ENCODE results near the gene NAA20.

NAA20 gene

DNA sequence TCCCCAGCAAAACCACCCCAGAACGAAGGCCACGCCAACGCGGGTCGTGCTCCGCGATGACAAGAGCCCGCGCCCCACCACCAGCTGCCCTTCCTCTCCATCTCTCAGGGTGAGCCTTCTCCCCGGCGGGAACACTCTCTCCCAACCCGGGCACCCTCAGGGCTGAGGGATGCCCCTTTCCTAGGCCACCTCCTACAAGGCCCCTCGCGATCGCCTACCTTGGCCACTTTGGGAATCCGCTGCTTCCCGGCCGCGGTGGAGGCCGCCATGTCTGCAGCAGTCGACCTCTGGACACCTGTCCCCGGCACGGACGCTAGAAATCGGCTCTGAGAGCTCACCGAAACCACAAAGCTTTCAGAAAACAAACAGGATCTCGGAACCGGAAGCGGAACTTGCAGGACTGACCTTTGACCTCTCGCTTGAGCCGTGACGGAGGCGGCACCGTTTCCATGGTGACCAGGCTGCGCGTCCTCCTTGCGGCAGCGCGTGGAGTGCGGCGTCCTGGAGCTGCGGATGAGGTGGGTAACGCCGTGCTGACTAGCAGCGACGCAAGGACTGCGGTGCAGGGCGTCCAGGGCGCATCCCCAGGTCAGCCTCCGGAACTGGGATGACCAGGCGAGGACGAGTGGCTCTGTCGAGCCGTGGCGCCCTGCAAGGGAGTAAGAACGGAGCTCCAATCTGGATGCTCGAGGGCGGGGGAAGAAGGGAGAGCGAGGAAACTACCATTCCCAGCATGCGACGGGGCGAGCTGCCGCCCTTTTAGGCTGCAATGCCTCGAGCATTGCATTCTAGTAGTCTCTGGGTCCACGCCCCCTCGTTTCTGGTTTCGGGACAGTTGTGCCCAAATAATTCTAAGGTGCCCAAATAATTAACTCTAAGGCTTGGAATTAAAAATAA, 35.2 kb downstream of the NAA20 start, which contains the start of the genes CFAP61 and CRNKL1:
CFAP61 (plus strand) TSS at position 459 of the 897 bp plus-strand sequence. CDS start 4,122 bp downstream, outside the sequence.
CRNKL1 (minus strand) TSS at position 393 of the 897 bp plus-strand sequence; CDS start at position 269, 124 bp downstream.
- peak; percentile 94 for DNase-seq (ENCODE audit: low read depth)
- H3K4me3 ChIP-seq (ENCODE audit: low read length) = peak within 1 kb of the TSS; percentile 93
- TF ChIP-seq, protein P1, sequence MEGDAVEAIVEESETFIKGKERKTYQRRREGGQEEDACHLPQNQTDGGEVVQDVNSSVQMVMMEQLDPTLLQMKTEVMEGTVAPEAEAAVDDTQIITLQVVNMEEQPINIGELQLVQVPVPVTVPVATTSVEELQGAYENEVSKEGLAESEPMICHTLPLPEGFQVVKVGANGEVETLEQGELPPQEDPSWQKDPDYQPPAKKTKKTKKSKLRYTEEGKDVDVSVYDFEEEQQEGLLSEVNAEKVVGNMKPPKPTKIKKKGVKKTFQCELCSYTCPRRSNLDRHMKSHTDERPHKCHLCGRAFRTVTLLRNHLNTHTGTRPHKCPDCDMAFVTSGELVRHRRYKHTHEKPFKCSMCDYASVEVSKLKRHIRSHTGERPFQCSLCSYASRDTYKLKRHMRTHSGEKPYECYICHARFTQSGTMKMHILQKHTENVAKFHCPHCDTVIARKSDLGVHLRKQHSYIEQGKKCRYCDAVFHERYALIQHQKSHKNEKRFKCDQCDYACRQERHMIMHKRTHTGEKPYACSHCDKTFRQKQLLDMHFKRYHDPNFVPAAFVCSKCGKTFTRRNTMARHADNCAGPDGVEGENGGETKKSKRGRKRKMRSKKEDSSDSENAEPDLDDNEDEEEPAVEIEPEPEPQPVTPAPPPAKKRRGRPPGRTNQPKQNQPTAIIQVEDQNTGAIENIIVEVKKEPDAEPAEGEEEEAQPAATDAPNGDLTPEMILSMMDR (conservative IDR thresholded peaks at IDR 0.05; ENCODE audit: low read length) = 0 out of 2 replicates have a peak, but pooled peaks have one; percentile 1

DNA sequence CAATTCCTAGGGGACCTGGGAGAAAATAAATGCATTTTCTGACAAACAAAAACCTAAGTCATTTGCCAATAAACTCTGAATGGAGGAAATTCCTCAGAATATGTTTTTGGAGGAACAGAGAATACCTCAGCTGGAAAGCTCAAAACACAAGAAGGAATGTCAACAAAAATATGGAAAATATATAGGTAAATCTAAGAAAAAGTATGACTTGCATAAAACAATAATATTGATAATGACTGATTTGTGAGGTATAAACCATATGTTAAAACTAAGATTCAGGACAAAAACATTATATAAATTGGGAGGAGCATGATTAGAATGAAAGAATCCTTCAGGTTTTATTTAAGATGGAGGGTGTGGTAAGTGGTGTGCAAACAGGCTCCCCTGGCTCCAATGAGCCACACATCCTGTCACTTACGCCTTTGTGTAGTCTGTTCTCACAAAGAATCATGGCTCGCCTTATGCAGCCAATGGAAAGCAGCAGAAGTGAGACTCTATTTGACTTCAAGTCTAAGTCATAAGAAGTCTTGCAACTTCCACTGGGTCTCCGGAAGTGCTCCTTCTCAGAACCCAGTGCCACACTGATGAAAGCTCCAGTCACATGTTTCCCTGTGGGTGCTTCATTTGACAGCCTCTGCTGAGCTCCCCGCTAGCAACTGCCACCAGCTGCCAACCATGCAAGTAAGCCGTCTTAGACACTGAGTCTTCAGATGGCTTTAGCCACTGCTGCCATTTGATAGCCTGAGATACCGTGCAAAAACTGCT, 43.3 kb downstream of the NAA20 start:
- DNase-seq (ENCODE audit: low read depth) = no peak
- H3K4me3 ChIP-seq (ENCODE audit: low read length) = no peak overlapping the region
- TF ChIP-seq, protein P1 (conservative IDR thresholded peaks at IDR 0.05; ENCODE audit: low read length) = no peak

DNA sequence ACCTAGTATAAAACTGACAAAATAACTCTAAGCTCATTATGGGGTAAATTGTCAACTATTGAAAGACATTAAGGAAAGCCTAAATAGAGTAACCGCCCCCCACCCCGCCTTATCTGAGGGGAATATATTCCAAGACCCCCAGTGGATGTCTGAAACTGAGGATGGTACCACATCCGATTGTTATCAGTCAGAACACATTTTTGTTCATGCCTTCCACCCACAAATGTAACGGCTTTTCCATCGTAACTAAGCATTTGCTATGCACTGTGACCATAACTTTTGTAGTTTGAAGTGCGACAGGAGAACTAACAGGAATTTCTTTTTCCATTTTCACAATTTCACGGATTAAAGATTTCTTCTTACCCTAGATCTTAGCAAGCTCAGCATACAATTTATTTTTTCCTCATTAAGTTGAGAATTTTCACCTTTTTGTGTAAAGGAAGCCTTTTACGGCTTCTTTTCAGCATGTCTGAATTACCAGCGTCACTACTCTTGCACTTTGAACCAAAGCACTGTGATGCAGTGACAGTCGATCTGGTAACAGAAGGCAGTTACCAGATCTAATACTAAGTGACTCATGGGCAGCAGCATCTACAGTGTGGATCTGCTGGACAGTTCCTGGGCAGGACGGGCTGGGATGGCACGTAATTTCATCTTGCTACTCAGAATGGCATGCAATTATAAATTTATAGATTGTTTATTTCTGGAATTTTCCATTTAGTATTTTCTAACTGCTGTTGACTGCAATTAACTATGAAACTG, 47.0 kb downstream of the NAA20 start:
- TF ChIP-seq, protein P1 (conservative IDR thresholded peaks at IDR 0.05; ENCODE audit: low read length) = no peak
- no peak overlapping the region for H3K4me3 ChIP-seq (ENCODE audit: low read length)
- DNase-seq (ENCODE audit: low read depth) = peak; percentile 12

DNA sequence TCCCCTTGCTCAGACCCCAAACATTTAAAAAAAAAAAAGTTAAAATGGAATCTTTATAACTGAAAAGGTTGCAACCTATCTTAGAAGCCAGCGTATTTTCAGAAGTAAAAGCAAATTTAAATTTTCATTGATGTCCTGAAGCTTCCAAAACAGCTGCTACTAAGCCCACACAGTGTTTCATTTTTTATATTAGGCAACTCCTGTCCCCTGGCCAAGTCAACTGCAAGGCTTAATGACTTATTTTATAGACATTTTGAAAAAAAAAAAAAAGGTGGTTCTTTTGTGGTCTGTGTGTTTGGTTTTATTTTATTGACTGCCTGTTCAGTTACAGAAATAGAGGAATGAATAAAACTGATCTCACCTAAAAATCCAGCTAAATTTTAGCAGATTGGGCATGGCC, 48.2 kb downstream of the NAA20 start:
- TF ChIP-seq, protein P1 (conservative IDR thresholded peaks at IDR 0.05; ENCODE audit: low read length) = no peak
- peak; percentile 28 for DNase-seq (ENCODE audit: low read depth)
- no peak overlapping the region for H3K4me3 ChIP-seq (ENCODE audit: low read length)

DNA sequence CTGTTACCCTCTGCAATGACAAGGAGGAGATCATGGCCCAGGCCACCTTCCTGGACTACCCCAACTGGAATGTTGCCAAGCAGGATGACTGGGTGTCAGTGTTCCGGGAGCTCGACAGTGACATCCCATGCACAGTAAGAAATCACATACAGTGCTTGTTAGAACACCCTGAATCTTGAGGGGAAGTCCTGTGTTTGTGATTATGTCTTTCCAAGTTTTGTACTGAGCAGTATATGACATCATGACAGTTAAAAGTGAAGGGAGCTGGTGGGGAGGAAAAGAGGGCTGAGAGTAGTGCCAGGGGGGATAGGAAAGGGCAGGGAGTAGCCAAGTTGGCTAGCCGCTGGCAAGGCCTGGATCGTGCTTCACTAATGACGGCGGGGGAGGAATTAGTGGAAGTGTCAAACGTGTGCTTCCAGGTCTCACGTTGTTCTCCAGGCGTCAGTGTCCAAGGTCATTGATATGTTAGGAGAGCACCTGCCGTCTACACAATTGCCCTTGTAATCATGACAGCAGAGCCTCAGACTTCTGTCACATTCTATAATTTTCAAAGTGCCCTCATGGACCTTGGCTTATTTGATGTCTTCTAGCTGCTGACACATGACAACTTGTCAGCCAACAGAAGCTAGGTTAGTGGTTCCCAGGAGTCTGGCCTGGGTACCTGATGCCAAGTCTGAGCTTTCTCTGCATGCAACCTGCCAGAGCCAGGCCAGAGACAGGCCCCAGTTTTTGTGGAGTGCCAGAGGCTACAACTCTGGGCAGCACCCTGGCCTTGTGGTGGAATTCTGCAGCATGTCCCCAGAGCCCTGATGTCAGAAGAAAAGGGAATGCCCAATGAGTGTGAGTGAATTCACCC, 53.9 kb downstream of the NAA20 start:
- DNase-seq (ENCODE audit: low read depth) = no peak
- TF ChIP-seq, protein P1 (conservative IDR thresholded peaks at IDR 0.05; ENCODE audit: low read length) = no peak
- no peak overlapping the region for H3K4me3 ChIP-seq (ENCODE audit: low read length)

DNA sequence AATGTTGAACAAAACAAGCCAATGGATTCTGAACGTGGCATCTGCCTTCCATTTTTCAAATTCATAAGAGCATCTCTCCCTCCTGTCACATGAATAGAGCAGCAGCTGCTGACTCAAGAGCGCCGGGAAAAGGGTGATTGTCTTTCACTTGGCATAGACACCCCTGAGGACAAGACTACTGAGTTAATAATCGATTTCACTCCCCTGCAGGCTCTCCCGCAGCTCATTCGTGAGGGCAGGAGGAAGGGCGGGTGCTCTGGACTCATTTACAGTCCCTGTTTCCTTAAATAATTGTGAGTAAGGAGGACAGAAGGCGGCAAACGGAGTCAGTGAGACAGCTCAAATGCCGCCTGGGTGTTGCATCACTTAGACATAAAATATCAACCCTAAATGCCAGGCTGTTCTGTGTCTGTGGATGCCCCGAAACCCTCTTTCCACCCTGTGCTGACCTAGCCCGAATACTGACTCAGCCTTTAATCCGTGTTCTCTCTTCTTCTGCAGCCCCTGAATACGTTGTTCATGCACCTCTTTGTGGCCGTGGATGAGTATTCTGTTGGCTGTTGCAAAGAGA, 56.7 kb downstream of the NAA20 start:
- no peak overlapping the region for H3K4me3 ChIP-seq (ENCODE audit: low read length)
- TF ChIP-seq, protein P1 (conservative IDR thresholded peaks at IDR 0.05; ENCODE audit: low read length) = no peak
- no peak for DNase-seq (ENCODE audit: low read depth)

All from AG10803 (cell line).